Mesenchymal stem cell (in vitro differentiated cells and primary cell): Measurements from ENCODE around the gene NUMA1. TPM values are rescaled to one million over a fixed set of nuclear protein-coding genes. Genes with fewer than 3 reads are reported as not detected.

Experiments
- DNase-seq: peaks from one replicate; pipeline ENCODE4 v3.0.0-alpha.2; 2013
- H2AFZ ChIP-seq: one replicate; pipeline ENCODE4 v1.6.1; 2013; ENCODE audit warnings: low read depth, mild to moderate bottlenecking, control low read depth, inconsistent platforms, low read length, moderate library complexity
- H2AK5ac ChIP-seq: 2 replicates; pipeline ENCODE4 v1.6.1; 2013; ENCODE audit warnings: low read length, moderate library complexity, mild to moderate bottlenecking, inconsistent platforms; ENCODE audit not compliant: severe bottlenecking
- H2BK120ac ChIP-seq: one replicate; pipeline ENCODE4 v1.6.1; 2013; ENCODE audit warnings: low read depth, mild to moderate bottlenecking, inconsistent platforms, low read length, moderate library complexity
- H2BK12ac ChIP-seq, 2 experiments: one replicate each; pipeline ENCODE4 v1.6.1; 2013; ENCODE audit warnings: inconsistent platforms in 2 of 2, low read length in 2 of 2, mild to moderate bottlenecking in 2 of 2, moderate library complexity in 2 of 2, control low read depth in 1 of 2
- H2BK15ac ChIP-seq: one replicate; pipeline ENCODE4 v1.6.1; 2013; ENCODE audit warnings: mild to moderate bottlenecking, low read depth, inconsistent platforms; ENCODE audit not compliant: poor library complexity, severe bottlenecking
- H2BK5ac ChIP-seq: 2 replicates; pipeline ENCODE4 v1.6.1; 2013; ENCODE audit warnings: low read depth, mild to moderate bottlenecking, low read length, control low read depth, inconsistent platforms; ENCODE audit not compliant: poor library complexity, severe bottlenecking
- H3K14ac ChIP-seq, 2 experiments: one replicate each; pipeline ENCODE4 v1.6.1; 2013; ENCODE audit warnings: inconsistent platforms in 2 of 2, low read length in 2 of 2, control low read depth in 1 of 2, mild to moderate bottlenecking in 1 of 2, moderate library complexity in 1 of 2
- H3K18ac ChIP-seq, 2 experiments: one replicate each; pipeline ENCODE4 v1.6.1; 2013; ENCODE audit warnings: inconsistent platforms in 2 of 2, low read length in 2 of 2, control low read depth in 1 of 2, low read depth in 1 of 2, mild to moderate bottlenecking in 1 of 2
- H3K23ac ChIP-seq, 2 experiments: one replicate each; pipeline ENCODE4 v1.6.1; 2013; ENCODE audit warnings: inconsistent platforms in 2 of 2, low read length in 2 of 2, mild to moderate bottlenecking in 2 of 2, moderate library complexity in 2 of 2, control low read depth in 1 of 2
- H3K27ac ChIP-seq: 2 replicates; pipeline ENCODE4 v1.5.1; 2013; ENCODE audit warnings: mild to moderate bottlenecking, moderate library complexity, low read length, control low read depth, inconsistent platforms; ENCODE audit not compliant: poor library complexity, severe bottlenecking
- H3K27me3 ChIP-seq, 2 experiments: 2 replicates each; pipeline versions ENCODE4 v1.6.1 to v1.7.0; 2013; ENCODE audit warnings: low read length in 2 of 2, mild to moderate bottlenecking in 2 of 2, moderate library complexity in 2 of 2, control low read depth in 1 of 2, inconsistent platforms in 1 of 2; ENCODE audit not compliant: control insufficient read depth in 1 of 2, insufficient read depth in 1 of 2
- H3K36me3 ChIP-seq, 2 experiments: 2 replicates each; pipeline versions ENCODE4 v1.6.1 to v1.7.0; 2013; ENCODE audit warnings: low read length in 2 of 2, control low read depth in 1 of 2, inconsistent platforms in 1 of 2, low read depth in 1 of 2, mild to moderate bottlenecking in 1 of 2; ENCODE audit not compliant: insufficient read depth in 2 of 2, control insufficient read depth in 1 of 2
- H3K4ac ChIP-seq, 2 experiments: one replicate each; pipeline ENCODE4 v1.6.1; 2013; ENCODE audit warnings: inconsistent platforms in 2 of 2, low read length in 2 of 2, mild to moderate bottlenecking in 2 of 2, moderate library complexity in 2 of 2, control low read depth in 1 of 2, low read depth in 1 of 2
- H3K4me1 ChIP-seq: 2 replicates; pipeline ENCODE4 v1.6.1; 2013; ENCODE audit warnings: low read depth, low read length, control low read depth; ENCODE audit not compliant: control insufficient read depth, insufficient read depth
- H3K4me2 ChIP-seq: 2 replicates; pipeline ENCODE4 v1.6.1; 2013; ENCODE audit warnings: low read length, mild to moderate bottlenecking, inconsistent platforms; ENCODE audit not compliant: poor library complexity, severe bottlenecking
- H3K4me3 ChIP-seq, 2 experiments: 2 replicates each; pipeline versions ENCODE4 v1.5.1 to v1.7.0; 2013; ENCODE audit warnings: low read length in 2 of 2, mild to moderate bottlenecking in 2 of 2, control low read depth in 1 of 2, low read depth in 1 of 2; ENCODE audit not compliant: insufficient read depth in 1 of 2
- H3K79me1 ChIP-seq: replicated peaks from 2 replicates; pipeline ENCODE4 v1.6.1; 2013; ENCODE audit warnings: mild to moderate bottlenecking, control low read depth, low read length, inconsistent platforms; ENCODE audit not compliant: poor library complexity, severe bottlenecking
- H3K9ac ChIP-seq: 2 replicates; pipeline ENCODE4 v1.7.0; 2013; ENCODE audit warnings: mild to moderate bottlenecking, low read length, moderate library complexity
- H3K9me3 ChIP-seq: 2 replicates; pipeline ENCODE4 v1.7.0; 2013; ENCODE audit warnings: mild to moderate bottlenecking, low read length; ENCODE audit not compliant: control insufficient read depth
- H4K8ac ChIP-seq: one replicate; pipeline ENCODE4 v1.6.1; 2013; ENCODE audit warnings: inconsistent platforms, mild to moderate bottlenecking, low read length, moderate library complexity
- H4K91ac ChIP-seq: one replicate; pipeline ENCODE4 v1.6.1; 2013; ENCODE audit warnings: mild to moderate bottlenecking, low read length, inconsistent platforms
- whole genome bisulfite sequencing: methylation state at CpG from one replicate; pipeline ENCODE4 v1.1.7; 2013; ENCODE audit warnings: mixed read lengths; 5-methylcytosine and 5-hydroxymethylcytosine counted together
- polyA plus RNA-seq, 2 experiments: library from polyadenylated mRNA; stranded (reverse); fragments of 200-250 nt; gene quantifications; one replicate each; pipeline ENCODE4 v1.2.3, GENCODE V29; 2013

Gene NUMA1, protein sequence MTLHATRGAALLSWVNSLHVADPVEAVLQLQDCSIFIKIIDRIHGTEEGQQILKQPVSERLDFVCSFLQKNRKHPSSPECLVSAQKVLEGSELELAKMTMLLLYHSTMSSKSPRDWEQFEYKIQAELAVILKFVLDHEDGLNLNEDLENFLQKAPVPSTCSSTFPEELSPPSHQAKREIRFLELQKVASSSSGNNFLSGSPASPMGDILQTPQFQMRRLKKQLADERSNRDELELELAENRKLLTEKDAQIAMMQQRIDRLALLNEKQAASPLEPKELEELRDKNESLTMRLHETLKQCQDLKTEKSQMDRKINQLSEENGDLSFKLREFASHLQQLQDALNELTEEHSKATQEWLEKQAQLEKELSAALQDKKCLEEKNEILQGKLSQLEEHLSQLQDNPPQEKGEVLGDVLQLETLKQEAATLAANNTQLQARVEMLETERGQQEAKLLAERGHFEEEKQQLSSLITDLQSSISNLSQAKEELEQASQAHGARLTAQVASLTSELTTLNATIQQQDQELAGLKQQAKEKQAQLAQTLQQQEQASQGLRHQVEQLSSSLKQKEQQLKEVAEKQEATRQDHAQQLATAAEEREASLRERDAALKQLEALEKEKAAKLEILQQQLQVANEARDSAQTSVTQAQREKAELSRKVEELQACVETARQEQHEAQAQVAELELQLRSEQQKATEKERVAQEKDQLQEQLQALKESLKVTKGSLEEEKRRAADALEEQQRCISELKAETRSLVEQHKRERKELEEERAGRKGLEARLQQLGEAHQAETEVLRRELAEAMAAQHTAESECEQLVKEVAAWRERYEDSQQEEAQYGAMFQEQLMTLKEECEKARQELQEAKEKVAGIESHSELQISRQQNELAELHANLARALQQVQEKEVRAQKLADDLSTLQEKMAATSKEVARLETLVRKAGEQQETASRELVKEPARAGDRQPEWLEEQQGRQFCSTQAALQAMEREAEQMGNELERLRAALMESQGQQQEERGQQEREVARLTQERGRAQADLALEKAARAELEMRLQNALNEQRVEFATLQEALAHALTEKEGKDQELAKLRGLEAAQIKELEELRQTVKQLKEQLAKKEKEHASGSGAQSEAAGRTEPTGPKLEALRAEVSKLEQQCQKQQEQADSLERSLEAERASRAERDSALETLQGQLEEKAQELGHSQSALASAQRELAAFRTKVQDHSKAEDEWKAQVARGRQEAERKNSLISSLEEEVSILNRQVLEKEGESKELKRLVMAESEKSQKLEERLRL (N-terminal part only)
- polyA plus RNA-seq (2013, experiment 1 of 2) = 54.5 TPM
- 49.1 TPM for polyA plus RNA-seq (2013, experiment 2 of 2)

DNA sequence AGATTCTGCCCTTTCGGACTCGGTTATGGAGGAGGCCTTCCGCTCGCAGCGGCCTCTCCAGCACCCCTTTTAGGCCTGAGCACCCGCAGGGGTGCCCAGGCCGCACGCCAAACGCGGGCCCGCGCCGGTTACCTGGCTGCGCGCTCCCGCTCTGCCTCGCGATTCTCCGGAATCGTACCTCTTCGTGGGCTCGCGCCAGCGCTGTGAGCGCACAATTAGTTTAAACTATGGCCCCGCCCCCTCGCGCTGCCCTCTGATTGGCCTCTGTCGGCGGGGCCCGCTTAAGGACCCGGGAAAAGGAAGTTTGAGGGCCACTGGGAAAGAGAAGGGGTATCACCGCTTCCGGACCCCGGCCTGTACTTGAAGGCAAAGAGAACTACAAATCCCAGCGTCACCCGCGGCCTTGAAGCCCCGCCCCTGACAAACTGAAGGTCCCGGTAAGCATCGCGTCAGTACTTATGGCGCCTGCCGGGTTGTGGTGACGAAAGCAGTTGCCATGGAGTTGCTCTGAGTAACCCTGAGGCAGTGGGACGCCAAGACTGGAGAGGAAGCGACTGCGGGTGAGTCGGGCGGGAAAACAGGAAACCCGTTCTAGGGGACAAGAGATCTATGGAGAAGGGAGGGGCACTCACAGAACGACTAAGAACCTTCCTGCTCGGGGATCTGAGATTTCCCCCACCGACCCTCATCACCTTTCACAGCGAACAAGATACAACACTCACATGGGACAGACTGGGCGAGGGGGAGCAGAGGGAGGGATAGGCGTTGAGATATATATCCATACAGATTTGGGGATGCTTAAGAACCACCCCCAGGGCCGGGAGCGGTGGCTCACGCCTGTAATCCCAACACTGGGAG, at the start of gene NUMA1, which contains the start of gene LRRC51:
Gene NUMA1 (minus strand): TSS at position 217 of the 858 bp plus-strand sequence. CDS start 44,599 bp downstream, outside the sequence.
Gene LRRC51 (plus strand): TSS at position 525 of the 858 bp plus-strand sequence. CDS start 8,234 bp downstream, outside the sequence.
- peak within 1 kb of the TSS; percentile 34 for H4K91ac ChIP-seq
- DNase-seq = peak; percentile 100
- peak within 1 kb of the TSS; percentile 45 for H4K8ac ChIP-seq
- H3K9me3 ChIP-seq = no peaks in the 10 kb centered on the region
- H3K27ac ChIP-seq = peak within 1 kb of the TSS; percentile 76
- H3K4me1 ChIP-seq = peaks cover 3% of the 10 kb centered on the region
- peak within 1 kb of the TSS; percentile 66 for H2AFZ ChIP-seq
- peak within 1 kb of the TSS in 1 of 2 experiments; percentile 70 for H3K23ac ChIP-seq
- 2% methylated on average over 50 of the region's 60 CpGs for WGBS
- H2AK5ac ChIP-seq = no peak within 1 kb of the TSS
- peak within 1 kb of the TSS in 1 of 2 experiments; percentile 65 for H2BK12ac ChIP-seq
- H3K36me3 ChIP-seq = peaks cover under 1 to 8% of the 10 kb centered on the region in 2 experiments
- no peak within 1 kb of the TSS for H3K14ac ChIP-seq
- H3K79me1 ChIP-seq = peaks cover 4% of the 10 kb centered on the region
- H2BK120ac ChIP-seq = peak within 1 kb of the TSS; percentile 27
- H3K18ac ChIP-seq = peak within 1 kb of the TSS; percentile 52 to 89
- H3K4ac ChIP-seq = peak within 1 kb of the TSS; percentile 71 to 90
- H3K27me3 ChIP-seq = no peaks in the 10 kb centered on the region
- H3K4me3 ChIP-seq = peak within 1 kb of the TSS; percentile 77 to 93
- peak within 1 kb of the TSS; percentile 94 for H3K9ac ChIP-seq
- no peak within 1 kb of the TSS for H2BK15ac ChIP-seq
- peak within 1 kb of the TSS; percentile 94 for H3K4me2 ChIP-seq
- no peak within 1 kb of the TSS for H2BK5ac ChIP-seq

- Histone ChIP-seq H2AFZ (no peak overlapping the region), H2BK120ac (no peak overlapping the region), H3K79me1 (no peaks in the 10 kb centered on the region), H4K91ac (no peak overlapping the region), H3K14ac (no peak overlapping the region), H3K4ac (no peak overlapping the region), H3K23ac (no peak overlapping the region), H3K4me1 (no peaks in the 10 kb centered on the region), H3K4me2 (no peak overlapping the region), H2BK5ac (no peak overlapping the region), H3K27me3 (peaks cover 0 to 4% of the 10 kb centered on the region in 2 experiments), H2AK5ac (no peak overlapping the region), H2BK15ac (no peak overlapping the region), H3K36me3 (no peaks in the 10 kb centered on the region), H3K18ac (no peak overlapping the region), H3K4me3 (no peak overlapping the region), H3K9ac (no peak overlapping the region), H3K9me3 (no peaks in the 10 kb centered on the region), H3K27ac (no peak overlapping the region), H4K8ac (no peak overlapping the region), H2BK12ac (no peak overlapping the region)
- DNase-seq = no peak
- WGBS = 59% methylated on average over 3 of the region's 3 CpGs
Measured at GRCh38 chr11:72129381-72129780, 49.0 kb upstream of the NUMA1 start.

GRCh38 chr11:72127923-72128322, 47.6 kb upstream of the NUMA1 start:
- Histone ChIP-seq H3K14ac (no peak overlapping the region), H3K18ac (no peak overlapping the region), H2BK5ac (no peak overlapping the region), H3K4me3 (no peak overlapping the region), H4K91ac (no peak overlapping the region), H2BK15ac (no peak overlapping the region), H4K8ac (no peak overlapping the region), H3K27me3 (peaks cover 0 to under 1% of the 10 kb centered on the region in 2 experiments), H3K4me2 (no peak overlapping the region), H3K9me3 (no peaks in the 10 kb centered on the region), H2AFZ (no peak overlapping the region), H3K9ac (no peak overlapping the region), H3K36me3 (no peaks in the 10 kb centered on the region), H2BK120ac (no peak overlapping the region), H3K23ac (no peak overlapping the region), H2BK12ac (no peak overlapping the region), H3K4me1 (no peaks in the 10 kb centered on the region), H3K4ac (no peak overlapping the region), H2AK5ac (no peak overlapping the region), H3K79me1 (no peaks in the 10 kb centered on the region), H3K27ac (no peak overlapping the region)
- WGBS = 49% methylated on average over 2 of the region's 2 CpGs
- no peak for DNase-seq
